Measurements from ENCODE around the gene KCNQ2.

KCNQ2 gene

GRCh38 chr20:63356931-63357879 is 115.2 kb downstream of the KCNQ2 start:
- DNase-seq (ENCODE audit: low spot score) = no peak

GRCh38 chr20:63356511-63356910 is 115.9 kb downstream of the KCNQ2 start:
- no peak for DNase-seq (ENCODE audit: low spot score)

- DNase-seq (ENCODE audit: low spot score) = no peak
Observed at GRCh38 chr20:63355781-63356295, 116.6 kb downstream of the KCNQ2 start.

- DNase-seq (ENCODE audit: low spot score) = no peak
Observed at GRCh38 chr20:63354636-63355350, 117.7 kb downstream of the KCNQ2 start.

GRCh38 chr20:63352811-63353221 is 119.6 kb downstream of the KCNQ2 start:
- DNase-seq (ENCODE audit: low spot score) = no peak

GRCh38 chr20:63351811-63352591 is 120.5 kb downstream of the KCNQ2 start:
- no peak for DNase-seq (ENCODE audit: low spot score)

GRCh38 chr20:63351326-63351700 is 121.1 kb downstream of the KCNQ2 start:
- DNase-seq (ENCODE audit: low spot score) = no peak

- no peak for DNase-seq (ENCODE audit: low spot score)
Observed at GRCh38 chr20:63350597-63351325, 121.7 kb downstream of the KCNQ2 start.

Measured in CD4-positive, alpha-beta T cell treated with Interleukin-6 at 100 ng/mL for 8 hours (primary cell).